T-helper 1 cell (primary cell): Measurements from ENCODE around the gene HTRA3.

ENCODE experiments used
- DNase-seq, 5 donors: peaks; one replicate each; pipeline ENCODE4 v3.0.0-alpha.2; 2012 to 2020

Gene HTRA3

GRCh38 chr4:8235224-8235623 is 34.3 kb upstream of the HTRA3 start:
- no peak for DNase-seq

GRCh38 chr4:8235686-8236085 is 33.9 kb upstream of the HTRA3 start:
- no peak for DNase-seq

GRCh38 chr4:8236106-8236919 is 33.2 kb upstream of the HTRA3 start:
- no peak for DNase-seq

- no peak for DNase-seq
These were observed 32.7 kb upstream of the HTRA3 start for GRCh38 chr4:8236920-8237195.

GRCh38 chr4:8237256-8237989 is 32.1 kb upstream of the HTRA3 start:
- no peak for DNase-seq

- no peak for DNase-seq
These were observed 31.5 kb upstream of the HTRA3 start for GRCh38 chr4:8238036-8238511.

GRCh38 chr4:8238515-8239053 is 31.0 kb upstream of the HTRA3 start:
- no peak for DNase-seq

- no peak for DNase-seq
These were observed 30.3 kb upstream of the HTRA3 start for GRCh38 chr4:8239226-8239625.

GRCh38 chr4:8239661-8240060 is 29.9 kb upstream of the HTRA3 start:
- no peak for DNase-seq

GRCh38 chr4:8240211-8241041 is 29.1 kb upstream of the HTRA3 start:
- DNase-seq: no peak

GRCh38 chr4:8241211-8241779 is 28.3 kb upstream of the HTRA3 start:
- DNase-seq: no peak

GRCh38 chr4:8241895-8242696 is 27.5 kb upstream of the HTRA3 start:
- peak; percentile 46 to 71 (median 64) for DNase-seq

GRCh38 chr4:8242782-8243560 is 26.6 kb upstream of the HTRA3 start:
- DNase-seq: no peak

GRCh38 chr4:8244001-8244757 is 25.4 kb upstream of the HTRA3 start:
- no peak for DNase-seq

GRCh38 chr4:8244931-8245460 is 24.6 kb upstream of the HTRA3 start:
- DNase-seq: no peak

- DNase-seq: no peak
These were observed 23.4 kb upstream of the HTRA3 start for GRCh38 chr4:8245884-8246833.

GRCh38 chr4:8247047-8247930 is 22.3 kb upstream of the HTRA3 start:
- DNase-seq: no peak

GRCh38 chr4:8248091-8248490 is 21.5 kb upstream of the HTRA3 start:
- DNase-seq: no peak
